DND-41 (cell line): ENCODE measurements around the gene PADI4.

Experiments used
- ATAC-seq: fragments of 200-7000 bp; cut with Tn5 transposase; 3 replicates; pipeline ENCODE4 v1.9.1; 2021; ENCODE audit warnings: low read depth; ENCODE audit not compliant: insufficient read depth
- DNase-seq: peaks from one replicate; pipeline ENCODE4 v3.0.0-alpha.2; 2020
- H2AFZ ChIP-seq: 2 replicates; pipeline ENCODE4 v1.6.0; 2012; ENCODE audit warnings: low read depth, low read length
- H3K27ac ChIP-seq: 2 replicates; pipeline ENCODE4 v1.5.1; 2012; ENCODE audit warnings: low read length, inconsistent platforms
- H3K27me3 ChIP-seq: fragments of 200-600 bp; sonication (generic); 2 replicates; pipeline ENCODE4 v1.6.0; 2012; ENCODE audit warnings: low read length, mild to moderate bottlenecking, inconsistent platforms; ENCODE audit not compliant: insufficient read depth, poor library complexity
- H3K36me3 ChIP-seq: 2 replicates; pipeline ENCODE4 v1.5.1; 2012; ENCODE audit warnings: low read length, inconsistent platforms; ENCODE audit not compliant: insufficient read depth
- H3K4me1 ChIP-seq: 2 replicates; pipeline ENCODE4 v1.5.1; 2012; ENCODE audit warnings: mild to moderate bottlenecking, low read length; ENCODE audit not compliant: insufficient read depth
- H3K4me2 ChIP-seq: 2 replicates; pipeline ENCODE4 v1.6.0; 2012; ENCODE audit warnings: mild to moderate bottlenecking, moderate library complexity, low read length, inconsistent platforms; ENCODE audit not compliant: insufficient read depth
- H3K4me3 ChIP-seq, 2 experiments: fragments of 200-600 bp in 1 of 2; shearing (Covaris generic) in 1 of 2; 2 replicates each; pipeline ENCODE4 v1.5.1; 2012 to 2016; ENCODE audit warnings: inconsistent platforms in 2 of 2, low read length in 2 of 2, mild to moderate bottlenecking in 2 of 2, low read depth in 1 of 2, moderate library complexity in 1 of 2
- H3K79me2 ChIP-seq: 2 replicates; pipeline ENCODE4 v1.6.0; 2012; ENCODE audit warnings: low read length, inconsistent platforms; ENCODE audit not compliant: insufficient read depth
- H3K9ac ChIP-seq: 2 replicates; pipeline ENCODE4 v1.6.0; 2012; ENCODE audit warnings: low read depth, mild to moderate bottlenecking, inconsistent platforms, low read length, moderate library complexity
- H3K9me3 ChIP-seq: 2 replicates; pipeline ENCODE4 v1.5.1; 2012; ENCODE audit warnings: low read length, moderate library complexity, mild to moderate bottlenecking, inconsistent platforms; ENCODE audit not compliant: insufficient read depth, severe bottlenecking
- H4K20me1 ChIP-seq: 2 replicates; pipeline ENCODE4 v1.6.0; 2012; ENCODE audit warnings: low read length; ENCODE audit not compliant: insufficient read depth
- EZH2 ChIP-seq: IDR thresholded peaks from 3 replicates; pipeline ENCODE4 v1.6.1; 2012; ENCODE audit warnings: borderline replicate concordance, low read depth, mild to moderate bottlenecking, moderate library complexity, low read length, inconsistent platforms; ENCODE audit not compliant: severe bottlenecking
- TF ChIP-seq, protein P1 (sequence below): IDR thresholded peaks from 2 replicates; pipeline ENCODE4 v1.5.1; 2012; ENCODE audit warnings: borderline replicate concordance, low read length, moderate library complexity, mild to moderate bottlenecking; ENCODE audit not compliant: poor library complexity, severe bottlenecking; ENCODE audit errors: extremely low read depth

The PADI4 gene

DNA sequence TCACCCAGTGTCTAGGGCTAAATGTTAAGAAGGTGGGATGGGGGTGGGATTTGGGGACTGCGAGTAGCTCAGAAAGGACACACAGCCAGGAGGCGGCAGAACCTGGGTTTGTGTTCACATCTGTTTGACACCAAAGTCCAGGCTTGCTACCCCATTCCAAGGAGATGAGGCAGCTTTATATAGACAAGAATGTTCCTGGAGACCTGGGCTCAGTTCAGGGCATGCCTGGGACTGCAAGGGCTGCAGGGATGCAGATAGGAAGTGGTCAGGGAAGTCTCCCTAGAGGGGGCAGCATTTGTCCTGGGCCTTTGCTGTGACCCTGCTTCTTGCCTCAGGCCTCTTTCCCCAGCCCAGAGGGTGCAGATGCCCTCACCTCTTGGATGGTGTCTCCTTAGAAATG is 42.8 kb upstream of the PADI4 start:
- Histone ChIP-seq H3K27me3 (no peaks in the 10 kb centered on the region), H3K79me2 (no peaks in the 10 kb centered on the region), H3K4me3 (no peak overlapping the region), H3K27ac (no peak overlapping the region), H4K20me1 (0 out of 2 replicates have a peak, but pooled peaks cover 5% of the 10 kb centered on the region), H3K9ac (no peak overlapping the region), H2AFZ (no peak overlapping the region), H3K36me3 (no peaks in the 10 kb centered on the region), H3K9me3 (no peaks in the 10 kb centered on the region), H3K4me2 (no peak overlapping the region), H3K4me1 (no peaks in the 10 kb centered on the region)
- DNase-seq (no peak), ATAC-seq (no peak)
- no peak for TF ChIP-seq EZH2
- TF ChIP-seq, protein P1, sequence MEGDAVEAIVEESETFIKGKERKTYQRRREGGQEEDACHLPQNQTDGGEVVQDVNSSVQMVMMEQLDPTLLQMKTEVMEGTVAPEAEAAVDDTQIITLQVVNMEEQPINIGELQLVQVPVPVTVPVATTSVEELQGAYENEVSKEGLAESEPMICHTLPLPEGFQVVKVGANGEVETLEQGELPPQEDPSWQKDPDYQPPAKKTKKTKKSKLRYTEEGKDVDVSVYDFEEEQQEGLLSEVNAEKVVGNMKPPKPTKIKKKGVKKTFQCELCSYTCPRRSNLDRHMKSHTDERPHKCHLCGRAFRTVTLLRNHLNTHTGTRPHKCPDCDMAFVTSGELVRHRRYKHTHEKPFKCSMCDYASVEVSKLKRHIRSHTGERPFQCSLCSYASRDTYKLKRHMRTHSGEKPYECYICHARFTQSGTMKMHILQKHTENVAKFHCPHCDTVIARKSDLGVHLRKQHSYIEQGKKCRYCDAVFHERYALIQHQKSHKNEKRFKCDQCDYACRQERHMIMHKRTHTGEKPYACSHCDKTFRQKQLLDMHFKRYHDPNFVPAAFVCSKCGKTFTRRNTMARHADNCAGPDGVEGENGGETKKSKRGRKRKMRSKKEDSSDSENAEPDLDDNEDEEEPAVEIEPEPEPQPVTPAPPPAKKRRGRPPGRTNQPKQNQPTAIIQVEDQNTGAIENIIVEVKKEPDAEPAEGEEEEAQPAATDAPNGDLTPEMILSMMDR: no peak

DNA sequence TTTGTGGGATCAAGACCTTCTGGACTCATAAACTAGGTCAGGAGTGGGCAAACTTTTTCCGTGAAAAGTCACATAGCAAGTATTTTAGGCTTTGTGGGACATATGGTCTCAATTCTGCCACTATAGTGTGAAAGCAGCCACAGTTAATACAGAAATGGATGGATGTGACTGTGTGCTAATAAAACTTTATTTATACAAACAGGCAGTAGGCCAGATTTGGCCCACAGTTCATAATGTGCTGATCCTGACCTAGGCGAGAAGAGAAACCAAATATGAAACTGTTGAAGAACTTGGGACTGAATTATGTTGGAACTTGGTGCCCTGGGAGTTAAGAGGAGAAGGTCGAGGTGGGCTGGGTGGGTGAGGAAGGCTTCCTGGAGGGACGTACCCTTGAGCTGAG is 42.0 kb upstream of the PADI4 start:
- Histone ChIP-seq H3K4me1 (no peaks in the 10 kb centered on the region), H3K79me2 (no peaks in the 10 kb centered on the region), H3K27me3 (no peaks in the 10 kb centered on the region), H3K27ac (no peak overlapping the region), H3K9ac (no peak overlapping the region), H4K20me1 (no peaks in the 10 kb centered on the region), H3K36me3 (no peaks in the 10 kb centered on the region), H2AFZ (no peak overlapping the region), H3K9me3 (no peaks in the 10 kb centered on the region), H3K4me2 (no peak overlapping the region), H3K4me3 (no peak overlapping the region)
- TF ChIP-seq EZH2: no peak
- TF ChIP-seq, protein P1: no peak
- DNase-seq: no peak
- ATAC-seq: no peak

DNA sequence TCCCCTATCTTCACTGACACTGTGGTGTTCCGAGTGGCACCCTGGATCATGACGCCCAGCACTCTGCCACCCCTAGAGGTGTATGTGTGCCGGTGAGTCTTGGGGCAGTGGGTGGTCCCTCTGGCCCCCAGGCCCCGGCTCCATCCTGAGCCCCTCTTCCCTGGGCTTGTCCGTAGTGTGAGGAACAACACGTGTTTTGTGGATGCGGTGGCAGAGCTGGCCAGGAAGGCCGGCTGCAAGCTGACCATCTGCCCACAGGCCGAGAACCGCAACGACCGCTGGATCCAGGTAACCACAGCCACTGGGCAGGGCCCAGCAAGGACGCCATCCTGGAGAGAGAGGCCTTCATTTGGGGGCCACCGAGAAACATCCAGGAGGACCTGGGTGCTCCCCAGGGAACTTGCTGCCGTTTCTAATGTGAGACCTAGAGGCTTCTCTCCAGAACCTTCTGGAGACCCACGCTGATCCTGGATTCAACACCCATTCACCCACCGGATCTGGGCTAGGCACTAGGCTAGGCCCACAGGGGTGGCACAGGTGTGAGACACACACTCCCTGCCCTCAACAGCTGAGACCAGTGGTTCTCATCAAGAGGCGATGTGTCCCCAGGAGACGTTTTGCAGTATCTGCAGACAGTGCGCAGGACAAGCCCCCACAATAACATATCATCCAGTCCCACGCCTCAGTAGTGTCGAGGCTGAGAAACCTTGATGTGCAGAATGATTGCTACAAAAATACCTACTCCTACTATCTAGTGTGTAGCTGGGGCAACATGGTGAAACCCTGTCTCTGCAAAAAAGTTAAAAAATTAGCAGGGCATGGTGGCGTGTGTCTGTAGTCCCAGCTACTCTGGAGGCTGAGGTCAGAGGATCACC is 36.9 kb upstream of the PADI4 start:
- Histone ChIP-seq H3K36me3 (no peaks in the 10 kb centered on the region), H2AFZ (no peak overlapping the region), H3K27ac (no peak overlapping the region), H3K4me1 (no peaks in the 10 kb centered on the region), H3K27me3 (peaks cover 3% of the 10 kb centered on the region), H3K79me2 (no peaks in the 10 kb centered on the region), H4K20me1 (no peaks in the 10 kb centered on the region), H3K4me2 (no peak overlapping the region), H3K9ac (no peak overlapping the region), H3K9me3 (no peaks in the 10 kb centered on the region), H3K4me3 (no peak overlapping the region)
- DNase-seq (no peak), ATAC-seq (no peak)
- no peak for TF ChIP-seq EZH2
- TF ChIP-seq, protein P1: no peak
